Measurements from ENCODE around the gene GNL3L. TPM values are rescaled to one million over a fixed set of nuclear protein-coding genes. Genes with fewer than 3 reads are reported as not detected.

GNL3L gene
- total and polyA plus RNA-seq, 8 donors, result 3.0 to 60.7 (median 15.7) TPM

DNA sequence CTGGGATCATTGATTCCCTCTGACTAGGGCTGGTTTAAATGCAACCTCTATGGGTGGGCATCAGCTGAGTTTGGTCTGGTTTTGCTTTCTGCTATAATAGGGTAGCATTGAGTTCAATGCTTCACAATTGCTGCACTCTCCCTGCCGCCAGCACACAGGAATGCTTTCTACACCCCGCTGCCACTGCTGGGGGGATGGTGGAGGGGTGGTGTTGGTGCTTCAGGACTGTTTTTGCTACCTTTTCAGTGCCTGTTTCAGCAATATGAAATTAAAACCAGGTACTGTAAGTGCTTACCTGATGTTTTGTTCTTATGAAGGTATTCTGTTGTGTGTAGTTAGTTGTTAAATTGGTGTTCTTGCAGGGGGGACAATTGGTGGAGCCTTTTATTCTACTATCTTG is 67.7 kb downstream of the GNL3L start:
- no peak overlapping the region for H3K27ac ChIP-seq
- no peaks in the 10 kb centered on the region for H3K4me1 ChIP-seq
- no peak overlapping the region for H3K4me3 ChIP-seq
- no peak for DNase-seq
- no peaks in the 10 kb centered on the region for H3K36me3 ChIP-seq
- WGBS, 5 donors, result 63 to 96% (median 81%) methylated on average over 2 of the region's 2 CpGs
- TF ChIP-seq POLR2AphosphoS5 (IDR thresholded peaks at IDR 0.05) (no peak), EP300 (IDR thresholded peaks at IDR 0.05) (no peak), POLR2A (IDR thresholded peaks at IDR 0.05) (no peak)
- TF ChIP-seq, protein P1, sequence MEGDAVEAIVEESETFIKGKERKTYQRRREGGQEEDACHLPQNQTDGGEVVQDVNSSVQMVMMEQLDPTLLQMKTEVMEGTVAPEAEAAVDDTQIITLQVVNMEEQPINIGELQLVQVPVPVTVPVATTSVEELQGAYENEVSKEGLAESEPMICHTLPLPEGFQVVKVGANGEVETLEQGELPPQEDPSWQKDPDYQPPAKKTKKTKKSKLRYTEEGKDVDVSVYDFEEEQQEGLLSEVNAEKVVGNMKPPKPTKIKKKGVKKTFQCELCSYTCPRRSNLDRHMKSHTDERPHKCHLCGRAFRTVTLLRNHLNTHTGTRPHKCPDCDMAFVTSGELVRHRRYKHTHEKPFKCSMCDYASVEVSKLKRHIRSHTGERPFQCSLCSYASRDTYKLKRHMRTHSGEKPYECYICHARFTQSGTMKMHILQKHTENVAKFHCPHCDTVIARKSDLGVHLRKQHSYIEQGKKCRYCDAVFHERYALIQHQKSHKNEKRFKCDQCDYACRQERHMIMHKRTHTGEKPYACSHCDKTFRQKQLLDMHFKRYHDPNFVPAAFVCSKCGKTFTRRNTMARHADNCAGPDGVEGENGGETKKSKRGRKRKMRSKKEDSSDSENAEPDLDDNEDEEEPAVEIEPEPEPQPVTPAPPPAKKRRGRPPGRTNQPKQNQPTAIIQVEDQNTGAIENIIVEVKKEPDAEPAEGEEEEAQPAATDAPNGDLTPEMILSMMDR (IDR thresholded peaks at IDR 0.05), result no peak
- H3K27me3 ChIP-seq, result no peaks in the 10 kb centered on the region
- H3K9me3 ChIP-seq, result peaks cover 0 to 16% (median 0%) of the 10 kb centered on the region in 4 donors
- intact Hi-C loops (cut with DNase I; ENCODE audit: low total_unique reads), result no loop called here

DNA sequence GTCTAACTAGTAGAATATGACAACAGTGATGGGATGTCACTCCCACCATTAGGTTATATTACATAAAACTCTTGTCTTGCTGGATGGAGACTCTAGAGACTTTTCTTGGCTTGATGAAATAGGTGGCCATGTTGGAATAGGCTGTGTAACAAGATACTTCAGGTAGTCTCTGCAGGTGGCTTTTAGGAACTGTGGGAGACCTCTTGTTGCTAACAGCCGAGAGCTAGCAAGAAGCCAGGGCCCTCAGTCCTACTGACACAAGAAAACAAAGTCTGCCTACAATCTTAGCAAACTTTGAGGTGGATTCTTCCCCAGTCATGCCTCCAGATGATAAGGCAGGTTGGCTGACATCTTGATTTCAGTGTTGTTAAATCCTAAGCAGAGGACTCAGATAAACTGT is 72.5 kb downstream of the GNL3L start:
- 73 to 100% (median 86%) methylated on average over 1 of the region's 1 CpG for whole genome bisulfite sequencing, 5 donors
- DNase-seq, result no peak

More for the DNA sequence above, 72.5 kb downstream of the GNL3L start:
- Histone ChIP-seq H3K4me1 (no peaks in the 10 kb centered on the region), H3K27ac (no peak overlapping the region), H3K4me3 (no peak overlapping the region), H3K36me3 (no peaks in the 10 kb centered on the region), H3K9me3 (peaks cover 0 to 16% (median 0%) of the 10 kb centered on the region in 4 donors), H3K27me3 (no peaks in the 10 kb centered on the region)
- intact Hi-C loops (cut with DNase I; ENCODE audit: low total_unique reads), result no loop called here
- no peak for TF ChIP-seq EP300 (IDR thresholded peaks at IDR 0.05)
- no peak for TF ChIP-seq POLR2AphosphoS5 (IDR thresholded peaks at IDR 0.05)
- no peak for TF ChIP-seq POLR2A (IDR thresholded peaks at IDR 0.05)
- TF ChIP-seq, protein P1 (IDR thresholded peaks at IDR 0.05), result no peak

Other genes with a start within 250 kb of the GNL3L start
- gene WNK3, start 172.2 kb upstream of the GNL3L start, total RNA-seq, result 1 to 10 TPM in 3 of 5 donors, under 1 TPM in 1, not detected in 1; 0.58 to 4.0 (median 3.3) TPM
- gene WNK3, start 172.2 kb upstream of the GNL3L start, polyA plus RNA-seq, result under 1 TPM; 0.18 to 0.62 (median 0.31) TPM
- 10 to 100 TPM in 4 of 5 donors, not detected in 1; 12.5 to 42.0 (median 17.0) TPM for gene TSR2, start 89.8 kb upstream of the GNL3L start, total RNA-seq
- gene TSR2, start 89.8 kb upstream of the GNL3L start, polyA plus RNA-seq, result 10 to 100 TPM; 28.8 to 48.1 (median 46.0) TPM
- 10 to 100 TPM in 1 of 5 donors, 1 to 10 TPM in 3, not detected in 1; 1.8 to 15.9 (median 3.9) TPM for gene FGD1, start 34.0 kb upstream of the GNL3L start, total RNA-seq
- gene FGD1, start 34.0 kb upstream of the GNL3L start, polyA plus RNA-seq, result 1 to 10 TPM in 2 of 3 donors, under 1 TPM in 1; 0.76 to 3.3 (median 3.1) TPM

All from stomach (tissue), 9 donors.